GM18858 (cell line): ENCODE measurements around the gene VPS26B.

Experiments
- ATAC-seq: cut with Tn5 transposase; IDR thresholded peaks from one replicate; pipeline ENCODE4 v1.9.1; 2021; ENCODE audit not compliant: unreplicated experiment

VPS26B gene

GRCh38 chr11:134257101-134257500 is 32.6 kb downstream of the VPS26B start:
- ATAC-seq = no peak

GRCh38 chr11:134258577-134258976 is 34.1 kb downstream of the VPS26B start:
- ATAC-seq = no peak

GRCh38 chr11:134260503-134260902 is 36.0 kb downstream of the VPS26B start:
- no peak for ATAC-seq

GRCh38 chr11:134260983-134261382 is 36.5 kb downstream of the VPS26B start:
- no peak for ATAC-seq

- ATAC-seq = no peak
Measured at GRCh38 chr11:134261626-134262488, 37.4 kb downstream of the VPS26B start.

- ATAC-seq = no peak
Measured at GRCh38 chr11:134264966-134265764, 40.7 kb downstream of the VPS26B start.

- ATAC-seq = no peak
Measured at GRCh38 chr11:134266440-134266839, 42.0 kb downstream of the VPS26B start.

- no peak for ATAC-seq
Measured at GRCh38 chr11:134266841-134267251, 42.4 kb downstream of the VPS26B start.

- ATAC-seq = no peak
Measured at GRCh38 chr11:134267461-134267860, 43.0 kb downstream of the VPS26B start.

GRCh38 chr11:134267966-134268365 is 43.5 kb downstream of the VPS26B start:
- ATAC-seq = no peak

GRCh38 chr11:134270250-134270714 is 45.8 kb downstream of the VPS26B start:
- ATAC-seq = no peak

GRCh38 chr11:134271978-134272377 is 47.5 kb downstream of the VPS26B start:
- no peak for ATAC-seq

GRCh38 chr11:134272381-134273316 is 48.2 kb downstream of the VPS26B start:
- ATAC-seq = no peak

GRCh38 chr11:134273317-134273712 is 48.8 kb downstream of the VPS26B start:
- no peak for ATAC-seq

- ATAC-seq = no peak
Measured at GRCh38 chr11:134275188-134275533, 50.7 kb downstream of the VPS26B start.

GRCh38 chr11:134275534-134276395 is 51.3 kb downstream of the VPS26B start, which contains the start of gene GLB1L3:
Gene GLB1L3 (plus strand): TSS chr11:134276379. CDS start chr11:134276741, 362 bp downstream.
- no peak for ATAC-seq

GRCh38 chr11:134276396-134277182 is 52.1 kb downstream of the VPS26B start:
- no peak for ATAC-seq

GRCh38 chr11:134277183-134278001 is 52.9 kb downstream of the VPS26B start:
- no peak for ATAC-seq
